Mesodermal cell (in vitro differentiated cells): ENCODE measurements around the gene NCAPG2.
A peak's percentile ranks its signal among the peaks of the same experiment; 100 is the strongest.

Source experiments
- H3K27ac ChIP-seq: 2 replicates; pipeline ENCODE4 v1.7.0; 2013; ENCODE audit warnings: mild to moderate bottlenecking, low read depth, low read length, moderate library complexity; ENCODE audit not compliant: severe bottlenecking
- H3K36me3 ChIP-seq: 2 replicates; pipeline ENCODE4 v1.7.1; 2013; ENCODE audit warnings: mild to moderate bottlenecking, low read length, moderate library complexity; ENCODE audit not compliant: control insufficient read depth, insufficient read depth
- H3K4me1 ChIP-seq: one replicate; pipeline ENCODE4 v1.7.1; 2013; ENCODE audit warnings: mild to moderate bottlenecking, low read length; ENCODE audit not compliant: insufficient read depth, control insufficient read depth, poor library complexity, severe bottlenecking
- H3K4me3 ChIP-seq: 2 replicates; pipeline ENCODE4 v1.7.0; 2013; ENCODE audit warnings: low read length, control low read depth, mild to moderate bottlenecking; ENCODE audit not compliant: insufficient read depth, poor library complexity, severe bottlenecking; ENCODE audit errors: extremely low read depth
- H3K9me3 ChIP-seq: 2 replicates; pipeline ENCODE4 v1.7.1; 2013; ENCODE audit warnings: mild to moderate bottlenecking, low read length, moderate library complexity; ENCODE audit not compliant: control insufficient read depth
- WGBS, 2 experiments: methylation state at CpG; one replicate each; pipeline ENCODE4 v1.1.5; 2013; ENCODE audit warnings: missing lambda C conversion rate in 2 of 2; ENCODE audit not compliant: insufficient coverage in 2 of 2; 5-methylcytosine and 5-hydroxymethylcytosine counted together

Gene NCAPG2

GRCh38 chr7:158743219-158743618, 38.6 kb upstream of the NCAPG2 start:
- H3K36me3 ChIP-seq = peaks cover 88% of the 10 kb centered on the region
- H3K4me3 ChIP-seq = no peak overlapping the region
- H3K27ac ChIP-seq = no peak overlapping the region
- peaks cover 26% of the 10 kb centered on the region for H3K4me1 ChIP-seq
- no peaks in the 10 kb centered on the region for H3K9me3 ChIP-seq
- 91 to 96% methylated on average over 16 to 17 of the region's 17 CpGs for WGBS, 2 experiments

GRCh38 chr7:158742065-158742821, 37.6 kb upstream of the NCAPG2 start:
- 94 to 97% methylated on average over 17 of the region's 19 CpGs for WGBS, 2 experiments
- no peak overlapping the region for H3K4me3 ChIP-seq
- peaks cover 26% of the 10 kb centered on the region for H3K4me1 ChIP-seq
- no peaks in the 10 kb centered on the region for H3K9me3 ChIP-seq
- H3K36me3 ChIP-seq = peaks cover 85% of the 10 kb centered on the region
- H3K27ac ChIP-seq = no peak overlapping the region

- no peaks in the 10 kb centered on the region for H3K9me3 ChIP-seq
- peak overlapping the region; percentile 63 for H3K27ac ChIP-seq
- H3K4me1 ChIP-seq = peaks cover 26% of the 10 kb centered on the region
- 95 to 98% methylated on average over 8 to 11 of the region's 14 CpGs for WGBS, 2 experiments
- H3K4me3 ChIP-seq = no peak overlapping the region
- H3K36me3 ChIP-seq = peaks cover 84% of the 10 kb centered on the region
Measured at GRCh38 chr7:158741294-158741666, 36.7 kb upstream of the NCAPG2 start.

GRCh38 chr7:158740657-158741293, 36.2 kb upstream of the NCAPG2 start:
- peaks cover 26% of the 10 kb centered on the region for H3K4me1 ChIP-seq
- 82 to 94% methylated on average over 10 to 12 of the region's 16 CpGs for WGBS, 2 experiments
- no peak overlapping the region for H3K4me3 ChIP-seq
- no peaks in the 10 kb centered on the region for H3K9me3 ChIP-seq
- peak overlapping the region; percentile 63 for H3K27ac ChIP-seq
- H3K36me3 ChIP-seq = peaks cover 84% of the 10 kb centered on the region

- 85 to 87% methylated on average over 10 to 13 of the region's 15 CpGs for WGBS, 2 experiments
- peak overlapping the region; percentile 37 for H3K27ac ChIP-seq
- peaks cover 84% of the 10 kb centered on the region for H3K36me3 ChIP-seq
- no peaks in the 10 kb centered on the region for H3K9me3 ChIP-seq
- H3K4me3 ChIP-seq = no peak overlapping the region
- peaks cover 26% of the 10 kb centered on the region for H3K4me1 ChIP-seq
Measured at GRCh38 chr7:158740013-158740656, 35.5 kb upstream of the NCAPG2 start.

GRCh38 chr7:158738841-158739240, 34.2 kb upstream of the NCAPG2 start:
- Histone ChIP-seq H3K4me1 (peaks cover 26% of the 10 kb centered on the region), H3K27ac (no peak overlapping the region), H3K4me3 (no peak overlapping the region), H3K9me3 (no peaks in the 10 kb centered on the region), H3K36me3 (peaks cover 89% of the 10 kb centered on the region)
- WGBS, 2 experiments = 93 to 99% methylated on average over 7 to 9 of the region's 15 CpGs

- Histone ChIP-seq H3K36me3 (peaks cover 84% of the 10 kb centered on the region), H3K4me3 (no peak overlapping the region), H3K9me3 (no peaks in the 10 kb centered on the region), H3K4me1 (peaks cover 26% of the 10 kb centered on the region), H3K27ac (no peak overlapping the region)
- WGBS, 2 experiments = 94 to 97% methylated on average over 15 to 16 of the region's 19 CpGs
Measured at GRCh38 chr7:158737064-158737695, 32.6 kb upstream of the NCAPG2 start.

GRCh38 chr7:158735935-158736334, 31.3 kb upstream of the NCAPG2 start:
- Histone ChIP-seq H3K36me3 (peaks cover 85% of the 10 kb centered on the region), H3K27ac (no peak overlapping the region)
- WGBS, 2 experiments = 94 to 96% methylated on average over 9 to 10 of the region's 12 CpGs

GRCh38 chr7:158734861-158735260, 30.3 kb upstream of the NCAPG2 start:
- peaks cover 3% of the 10 kb centered on the region for H3K4me1 ChIP-seq
- no peak overlapping the region for H3K4me3 ChIP-seq
- no peaks in the 10 kb centered on the region for H3K9me3 ChIP-seq
- H3K36me3 ChIP-seq = peaks cover 87% of the 10 kb centered on the region
- no peak overlapping the region for H3K27ac ChIP-seq
- 80 to 96% methylated on average over 1 to 3 of the region's 6 CpGs for whole genome bisulfite sequencing, 2 experiments

More at GRCh38 chr7:158735935-158736334, 31.3 kb upstream of the NCAPG2 start:
- Histone ChIP-seq H3K4me1 (peaks cover 13% of the 10 kb centered on the region), H3K9me3 (no peaks in the 10 kb centered on the region), H3K4me3 (no peak overlapping the region)

GRCh38 chr7:158733775-158734494, 29.3 kb upstream of the NCAPG2 start:
- WGBS, 2 experiments = 96 to 97% methylated on average over 14 to 15 of the region's 19 CpGs
- no peaks in the 10 kb centered on the region for H3K4me1 ChIP-seq

More at GRCh38 chr7:158733775-158734494, 29.3 kb upstream of the NCAPG2 start:
- H3K36me3 ChIP-seq = peaks cover 78% of the 10 kb centered on the region
- H3K27ac ChIP-seq = no peak overlapping the region
- no peaks in the 10 kb centered on the region for H3K9me3 ChIP-seq
- H3K4me3 ChIP-seq = no peak overlapping the region
